Mesenchymal stem cell (in vitro differentiated cells and primary cell): ENCODE results near the gene SPATS2L.

Experiments used
- DNase-seq: peaks from one replicate; pipeline ENCODE4 v3.0.0-alpha.2; 2013
- H2AFZ ChIP-seq: one replicate; pipeline ENCODE4 v1.6.1; 2013; ENCODE audit warnings: low read depth, mild to moderate bottlenecking, control low read depth, inconsistent platforms, low read length, moderate library complexity
- H2AK5ac ChIP-seq: 2 replicates; pipeline ENCODE4 v1.6.1; 2013; ENCODE audit warnings: low read length, moderate library complexity, mild to moderate bottlenecking, inconsistent platforms; ENCODE audit not compliant: severe bottlenecking
- H2BK120ac ChIP-seq: one replicate; pipeline ENCODE4 v1.6.1; 2013; ENCODE audit warnings: low read depth, mild to moderate bottlenecking, inconsistent platforms, low read length, moderate library complexity
- H2BK12ac ChIP-seq, 2 experiments: one replicate each; pipeline ENCODE4 v1.6.1; 2013; ENCODE audit warnings: inconsistent platforms in 2 of 2, low read length in 2 of 2, mild to moderate bottlenecking in 2 of 2, moderate library complexity in 2 of 2, control low read depth in 1 of 2
- H2BK15ac ChIP-seq: one replicate; pipeline ENCODE4 v1.6.1; 2013; ENCODE audit warnings: mild to moderate bottlenecking, low read depth, inconsistent platforms; ENCODE audit not compliant: poor library complexity, severe bottlenecking
- H2BK5ac ChIP-seq: 2 replicates; pipeline ENCODE4 v1.6.1; 2013; ENCODE audit warnings: low read depth, mild to moderate bottlenecking, low read length, control low read depth, inconsistent platforms; ENCODE audit not compliant: poor library complexity, severe bottlenecking
- H3K14ac ChIP-seq, 2 experiments: one replicate each; pipeline ENCODE4 v1.6.1; 2013; ENCODE audit warnings: inconsistent platforms in 2 of 2, low read length in 2 of 2, control low read depth in 1 of 2, mild to moderate bottlenecking in 1 of 2, moderate library complexity in 1 of 2
- H3K18ac ChIP-seq, 2 experiments: one replicate each; pipeline ENCODE4 v1.6.1; 2013; ENCODE audit warnings: inconsistent platforms in 2 of 2, low read length in 2 of 2, control low read depth in 1 of 2, low read depth in 1 of 2, mild to moderate bottlenecking in 1 of 2
- H3K23ac ChIP-seq, 2 experiments: one replicate each; pipeline ENCODE4 v1.6.1; 2013; ENCODE audit warnings: inconsistent platforms in 2 of 2, low read length in 2 of 2, mild to moderate bottlenecking in 2 of 2, moderate library complexity in 2 of 2, control low read depth in 1 of 2
- H3K27ac ChIP-seq: 2 replicates; pipeline ENCODE4 v1.5.1; 2013; ENCODE audit warnings: mild to moderate bottlenecking, moderate library complexity, low read length, control low read depth, inconsistent platforms; ENCODE audit not compliant: poor library complexity, severe bottlenecking
- H3K27me3 ChIP-seq, 2 experiments: 2 replicates each; pipeline versions ENCODE4 v1.6.1 to v1.7.0; 2013; ENCODE audit warnings: low read length in 2 of 2, mild to moderate bottlenecking in 2 of 2, moderate library complexity in 2 of 2, control low read depth in 1 of 2, inconsistent platforms in 1 of 2; ENCODE audit not compliant: control insufficient read depth in 1 of 2, insufficient read depth in 1 of 2
- H3K36me3 ChIP-seq, 2 experiments: 2 replicates each; pipeline versions ENCODE4 v1.6.1 to v1.7.0; 2013; ENCODE audit warnings: low read length in 2 of 2, control low read depth in 1 of 2, inconsistent platforms in 1 of 2, low read depth in 1 of 2, mild to moderate bottlenecking in 1 of 2; ENCODE audit not compliant: insufficient read depth in 2 of 2, control insufficient read depth in 1 of 2
- H3K4ac ChIP-seq, 2 experiments: one replicate each; pipeline ENCODE4 v1.6.1; 2013; ENCODE audit warnings: inconsistent platforms in 2 of 2, low read length in 2 of 2, mild to moderate bottlenecking in 2 of 2, moderate library complexity in 2 of 2, control low read depth in 1 of 2, low read depth in 1 of 2
- H3K4me1 ChIP-seq: 2 replicates; pipeline ENCODE4 v1.6.1; 2013; ENCODE audit warnings: low read depth, low read length, control low read depth; ENCODE audit not compliant: control insufficient read depth, insufficient read depth
- H3K4me2 ChIP-seq: 2 replicates; pipeline ENCODE4 v1.6.1; 2013; ENCODE audit warnings: low read length, mild to moderate bottlenecking, inconsistent platforms; ENCODE audit not compliant: poor library complexity, severe bottlenecking
- H3K4me3 ChIP-seq, 2 experiments: 2 replicates each; pipeline versions ENCODE4 v1.5.1 to v1.7.0; 2013; ENCODE audit warnings: low read length in 2 of 2, mild to moderate bottlenecking in 2 of 2, control low read depth in 1 of 2, low read depth in 1 of 2; ENCODE audit not compliant: insufficient read depth in 1 of 2
- H3K79me1 ChIP-seq: replicated peaks from 2 replicates; pipeline ENCODE4 v1.6.1; 2013; ENCODE audit warnings: mild to moderate bottlenecking, control low read depth, low read length, inconsistent platforms; ENCODE audit not compliant: poor library complexity, severe bottlenecking
- H3K9ac ChIP-seq: 2 replicates; pipeline ENCODE4 v1.7.0; 2013; ENCODE audit warnings: mild to moderate bottlenecking, low read length, moderate library complexity
- H3K9me3 ChIP-seq: 2 replicates; pipeline ENCODE4 v1.7.0; 2013; ENCODE audit warnings: mild to moderate bottlenecking, low read length; ENCODE audit not compliant: control insufficient read depth
- H4K8ac ChIP-seq: one replicate; pipeline ENCODE4 v1.6.1; 2013; ENCODE audit warnings: inconsistent platforms, mild to moderate bottlenecking, low read length, moderate library complexity
- H4K91ac ChIP-seq: one replicate; pipeline ENCODE4 v1.6.1; 2013; ENCODE audit warnings: mild to moderate bottlenecking, low read length, inconsistent platforms
- WGBS: methylation state at CpG from one replicate; pipeline ENCODE4 v1.1.7; 2013; ENCODE audit warnings: mixed read lengths; 5-methylcytosine and 5-hydroxymethylcytosine counted together

SPATS2L gene

GRCh38 chr2:200435379-200435778 lies 128.9 kb downstream of the SPATS2L start:
- Histone ChIP-seq H2BK120ac (no peak overlapping the region), H3K4me3 (no peak overlapping the region), H3K27me3 (no peaks in the 10 kb centered on the region), H2BK5ac (no peak overlapping the region), H2BK15ac (no peak overlapping the region), H4K91ac (no peak overlapping the region), H3K79me1 (peaks cover 12% of the 10 kb centered on the region), H2AK5ac (no peak overlapping the region), H3K9me3 (no peaks in the 10 kb centered on the region), H4K8ac (no peak overlapping the region), H3K9ac (no peak overlapping the region), H3K23ac (no peak overlapping the region), H3K27ac (no peak overlapping the region), H3K4me2 (no peak overlapping the region), H3K4ac (no peak overlapping the region), H3K14ac (no peak overlapping the region), H2BK12ac (no peak overlapping the region), H3K18ac (no peak overlapping the region), H3K4me1 (no peaks in the 10 kb centered on the region), H3K36me3 (peaks cover 8 to 40% of the 10 kb centered on the region in 2 experiments), H2AFZ (no peak overlapping the region)
- peak; percentile 26 for DNase-seq
- 61% methylated on average over 4 of the region's 4 CpGs for WGBS

GRCh38 chr2:200438251-200438650 lies 131.8 kb downstream of the SPATS2L start:
- no peak overlapping the region for H3K4me3 ChIP-seq
- no peak overlapping the region for H2AFZ ChIP-seq
- WGBS, result 100% methylated on average over 1 of the region's 1 CpG
- peaks cover 8 to 46% of the 10 kb centered on the region in 2 experiments for H3K36me3 ChIP-seq
- H3K9me3 ChIP-seq, result no peaks in the 10 kb centered on the region
- H2BK120ac ChIP-seq, result no peak overlapping the region
- no peak overlapping the region for H3K4me2 ChIP-seq
- no peak overlapping the region for H4K8ac ChIP-seq
- no peak overlapping the region for H4K91ac ChIP-seq
- no peak overlapping the region for H3K14ac ChIP-seq
- no peak overlapping the region for H3K4ac ChIP-seq
- H3K9ac ChIP-seq, result no peak overlapping the region
- peaks cover 11% of the 10 kb centered on the region for H3K79me1 ChIP-seq
- no peak overlapping the region for H2BK15ac ChIP-seq
- H3K18ac ChIP-seq, result no peak overlapping the region
- no peaks in the 10 kb centered on the region for H3K27me3 ChIP-seq
- no peak overlapping the region for H2AK5ac ChIP-seq
- H2BK12ac ChIP-seq, result no peak overlapping the region
- no peak overlapping the region for H2BK5ac ChIP-seq
- H3K27ac ChIP-seq, result no peak overlapping the region
- peaks cover 2% of the 10 kb centered on the region for H3K4me1 ChIP-seq
- no peak for DNase-seq
- H3K23ac ChIP-seq, result no peak overlapping the region

- no peak overlapping the region for H2AFZ ChIP-seq
Observed at GRCh38 chr2:200438846-200439245, 132.4 kb downstream of the SPATS2L start.

GRCh38 chr2:200439981-200440380 lies 133.5 kb downstream of the SPATS2L start:
- H2BK12ac ChIP-seq, result no peak overlapping the region
- H2BK120ac ChIP-seq, result no peak overlapping the region
- no peak overlapping the region for H3K4ac ChIP-seq
- H3K18ac ChIP-seq, result peak overlapping the region in 1 of 2 experiments; percentile 72
- H3K79me1 ChIP-seq, result peaks cover 20% of the 10 kb centered on the region
- H3K14ac ChIP-seq, result no peak overlapping the region
- no peak overlapping the region for H3K23ac ChIP-seq
- WGBS, result 99% methylated on average over 5 of the region's 5 CpGs
- no peak overlapping the region for H4K8ac ChIP-seq
- H4K91ac ChIP-seq, result no peak overlapping the region
- no peaks in the 10 kb centered on the region for H3K9me3 ChIP-seq
- H3K36me3 ChIP-seq, result peaks cover 13 to 48% of the 10 kb centered on the region in 2 experiments
- H3K4me3 ChIP-seq, result no peak overlapping the region
- no peak overlapping the region for H2BK15ac ChIP-seq
- H3K27me3 ChIP-seq, result no peaks in the 10 kb centered on the region
- H3K27ac ChIP-seq, result no peak overlapping the region
- no peak overlapping the region for H2AFZ ChIP-seq
- H2BK5ac ChIP-seq, result no peak overlapping the region
- no peak overlapping the region for H3K4me2 ChIP-seq
- H3K9ac ChIP-seq, result no peak overlapping the region
- no peak for DNase-seq
- peaks cover 2% of the 10 kb centered on the region for H3K4me1 ChIP-seq
- H2AK5ac ChIP-seq, result no peak overlapping the region

More at GRCh38 chr2:200438846-200439245, 132.4 kb downstream of the SPATS2L start:
- H3K18ac ChIP-seq, result no peak overlapping the region
- H3K4me1 ChIP-seq, result peaks cover 2% of the 10 kb centered on the region
- H4K8ac ChIP-seq, result no peak overlapping the region
- no peak overlapping the region for H2BK15ac ChIP-seq
- H3K14ac ChIP-seq, result no peak overlapping the region
- no peak overlapping the region for H3K4ac ChIP-seq
- DNase-seq, result no peak
- no peak overlapping the region for H3K4me2 ChIP-seq
- H3K9ac ChIP-seq, result no peak overlapping the region
- H3K36me3 ChIP-seq, result peaks cover 8 to 48% of the 10 kb centered on the region in 2 experiments
- H2BK5ac ChIP-seq, result no peak overlapping the region
- H2BK120ac ChIP-seq, result no peak overlapping the region
- no peak overlapping the region for H3K23ac ChIP-seq
- no peaks in the 10 kb centered on the region for H3K27me3 ChIP-seq
- H3K4me3 ChIP-seq, result no peak overlapping the region
- no peak overlapping the region for H3K27ac ChIP-seq
- no peaks in the 10 kb centered on the region for H3K9me3 ChIP-seq
- H3K79me1 ChIP-seq, result peaks cover 15% of the 10 kb centered on the region
- no peak overlapping the region for H2AK5ac ChIP-seq
- WGBS, result 100% methylated on average over 1 of the region's 1 CpG
- no peak overlapping the region for H4K91ac ChIP-seq
- H2BK12ac ChIP-seq, result no peak overlapping the region
